AG09319 (cell line): ENCODE measurements around the gene SHROOM3.

Experiments
- DNase-seq: peaks from one replicate; pipeline ENCODE4 v3.0.0-alpha.2; 2010; ENCODE audit warnings: low read depth; ENCODE audit errors: extremely low read depth
- CTCF ChIP-seq: IDR thresholded peaks from 2 replicates; pipeline ENCODE4 v1.5.1; 2011; ENCODE audit warnings: low read depth, mild to moderate bottlenecking, inconsistent platforms, low read length, moderate library complexity

Gene SHROOM3

DNA sequence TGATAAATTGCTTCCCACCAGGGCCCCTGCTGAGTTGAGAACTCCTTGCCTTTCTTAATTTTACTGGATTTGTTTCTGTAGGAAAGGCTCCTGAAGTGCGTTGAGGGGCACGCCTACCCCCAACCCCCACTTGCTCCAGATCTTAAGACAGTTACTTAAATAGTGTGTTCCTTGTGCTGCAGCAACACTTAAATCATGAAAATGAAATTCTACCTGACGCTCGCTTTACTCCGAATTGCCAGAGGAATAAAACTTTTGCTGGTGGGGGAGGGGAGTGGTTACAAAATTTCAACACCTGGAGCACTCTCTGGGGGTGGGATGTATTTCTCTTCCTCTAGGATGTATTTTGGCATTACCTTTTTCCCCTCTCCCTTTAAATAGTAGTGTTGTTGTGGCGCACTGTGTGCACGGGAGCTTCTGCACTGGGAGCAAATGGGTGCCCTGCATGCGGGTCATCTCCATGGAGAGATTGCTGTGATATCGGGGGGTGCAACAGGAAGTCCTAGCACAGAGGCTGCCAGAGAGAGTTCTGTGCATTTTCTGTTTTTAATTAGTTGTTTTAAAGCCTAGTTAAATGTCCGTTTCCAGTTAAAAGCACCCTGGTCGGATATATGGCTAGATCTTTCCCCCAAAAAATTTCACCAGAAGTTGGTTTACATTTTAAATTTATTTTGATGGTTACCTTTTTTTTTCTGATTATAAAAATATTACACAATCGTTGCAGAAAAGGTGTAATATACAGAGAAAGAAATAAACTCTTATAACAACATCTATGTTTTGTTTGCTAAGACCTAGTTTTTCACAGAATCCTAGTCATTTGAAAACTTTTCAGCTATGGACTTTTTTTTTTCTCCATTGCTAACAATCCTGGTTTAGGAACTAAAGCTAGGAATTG, 255.2 kb downstream of the SHROOM3 start:
- no peak for TF ChIP-seq CTCF

GRCh38 chr4:76690906-76691275, 255.9 kb downstream of the SHROOM3 start:
- no peak for DNase-seq
- TF ChIP-seq CTCF, result no peak

More for the DNA sequence above, 255.2 kb downstream of the SHROOM3 start:
- no peak for DNase-seq

DNA sequence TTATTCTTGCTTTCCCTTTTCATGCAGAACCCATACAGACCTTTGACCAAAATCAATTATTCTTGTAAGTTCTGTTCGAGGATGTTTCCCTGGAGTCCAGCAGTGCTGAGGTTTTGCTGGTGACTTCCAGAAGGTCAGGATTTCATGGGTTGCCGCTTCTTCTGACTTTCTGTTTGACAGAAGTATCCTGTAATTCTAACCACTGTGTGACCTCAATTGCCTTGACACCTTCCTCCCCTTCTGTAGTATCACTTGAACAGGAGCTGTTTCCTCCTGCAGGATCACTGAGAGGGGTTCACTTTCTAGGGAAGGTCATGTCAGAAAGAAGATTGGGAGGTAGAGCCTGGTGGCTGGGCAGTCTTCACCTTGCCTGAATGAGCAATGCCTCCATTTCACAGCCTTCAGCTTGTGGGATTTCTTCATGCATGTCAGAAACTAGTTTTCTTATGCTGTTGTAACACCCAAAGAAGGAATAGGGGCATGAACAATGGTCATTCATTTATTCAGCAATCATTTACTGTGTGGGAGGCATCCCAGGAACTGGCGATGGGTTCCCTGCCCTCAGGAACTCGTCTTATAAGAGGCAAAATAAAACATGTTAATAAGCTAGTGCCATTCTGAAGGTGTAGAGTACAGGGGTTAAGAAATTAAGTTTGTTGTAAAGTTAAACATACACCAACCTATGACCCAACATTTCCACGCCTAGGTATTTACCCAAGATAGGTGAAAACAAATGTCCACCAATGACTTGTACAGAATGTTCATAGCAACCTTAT, 257.0 kb downstream of the SHROOM3 start:
- no peak for TF ChIP-seq CTCF
- no peak for DNase-seq

GRCh38 chr4:76692761-76693160, 257.7 kb downstream of the SHROOM3 start:
- no peak for DNase-seq
- TF ChIP-seq CTCF, result no peak

GRCh38 chr4:76694056-76694455, 259.0 kb downstream of the SHROOM3 start:
- no peak for DNase-seq
- TF ChIP-seq CTCF, result no peak

- no peak for TF ChIP-seq CTCF
- no peak for DNase-seq
These were observed 261.1 kb downstream of the SHROOM3 start for GRCh38 chr4:76696109-76696508.
